Endothelial cell (in vitro differentiated cells): Measurements from ENCODE around the gene ZP3. TPM values are rescaled to one million over a fixed set of nuclear protein-coding genes. Genes with fewer than 3 reads are reported as not detected.
"Not testable (repeated sequence)": the region's sequence is repeated elsewhere in the genome, so short reads cannot be mapped to it uniquely, and the experiment has no call there.

Source experiments
- DNase-seq: peaks from one replicate; pipeline ENCODE4 v3.0.0; 2021; ENCODE audit warnings: low spot score
- H3K27ac Mint-ChIP-seq: one replicate; pipeline ENCODE4 v1.8.0; 2021; ENCODE audit warnings: mixed read lengths, inconsistent platforms; ENCODE audit not compliant: unreplicated experiment
- H3K27me3 Mint-ChIP-seq: one replicate; pipeline ENCODE4 v1.8.0; 2021; ENCODE audit warnings: mild to moderate bottlenecking, moderate library complexity, mixed read lengths, inconsistent platforms; ENCODE audit not compliant: unreplicated experiment
- H3K36me3 Mint-ChIP-seq: one replicate; pipeline ENCODE4 v1.8.0; 2021; ENCODE audit warnings: mild to moderate bottlenecking, low read depth, mixed read lengths, inconsistent platforms; ENCODE audit not compliant: unreplicated experiment
- H3K4me1 Mint-ChIP-seq: one replicate; pipeline ENCODE4 v1.8.0; 2021; ENCODE audit warnings: mild to moderate bottlenecking, mixed read lengths, inconsistent platforms; ENCODE audit not compliant: unreplicated experiment
- H3K4me3 Mint-ChIP-seq: one replicate; pipeline ENCODE4 v1.8.0; 2021; ENCODE audit warnings: mild to moderate bottlenecking, mixed read lengths, inconsistent platforms; ENCODE audit not compliant: unreplicated experiment
- H3K9me3 Mint-ChIP-seq: one replicate; pipeline ENCODE4 v1.8.0; 2021; ENCODE audit warnings: mixed read lengths, inconsistent platforms; ENCODE audit not compliant: unreplicated experiment
- CTCF ChIP-seq: fragments of 200-600 bp; sonication (generic); IDR thresholded peaks from one replicate; pipeline ENCODE4 v1.5.0; 2021; ENCODE audit warnings: antibody characterized with exemption; ENCODE audit not compliant: unreplicated experiment
- total RNA-seq: library from RNA; stranded (reverse); fragmentation: NEBNext Ultra II Directional; extraction: Animal tissue kit (Norgen Biotek cat#: 25700); gene quantifications from one replicate; pipeline ENCODE4 v1.2.1, GENCODE V29; 2021; ENCODE audit not compliant: unreplicated experiment

ZP3 gene
- total RNA-seq, 1 donor from 2014 or later, result 105 TPM

- peaks cover 15% of the 10 kb centered on the region for H3K4me1 Mint-ChIP-seq
- DNase-seq, result no peak
- no peak for TF ChIP-seq CTCF
- no peak overlapping the region for H3K27ac Mint-ChIP-seq
- no peaks in the 10 kb centered on the region for H3K36me3 Mint-ChIP-seq
- no peaks in the 10 kb centered on the region for H3K9me3 Mint-ChIP-seq
- H3K4me3 Mint-ChIP-seq, result no peak overlapping the region
- H3K27me3 Mint-ChIP-seq, result peaks cover 5% of the 10 kb centered on the region
Observed at GRCh38 chr7:76423666-76424412, 911 bp upstream of the ZP3 start.

GRCh38 chr7:76425156-76425555 is 406 bp downstream of the ZP3 start:
- H3K9me3 Mint-ChIP-seq, result no peaks in the 10 kb centered on the region
- H3K27me3 Mint-ChIP-seq, result peaks cover 3% of the 10 kb centered on the region
- no peak overlapping the region for H3K4me3 Mint-ChIP-seq
- TF ChIP-seq CTCF, result no peak
- H3K36me3 Mint-ChIP-seq, result no peaks in the 10 kb centered on the region
- H3K4me1 Mint-ChIP-seq, result peaks cover 12% of the 10 kb centered on the region
- H3K27ac Mint-ChIP-seq, result no peak overlapping the region
- DNase-seq, result no peak

- not testable (repeated sequence) for DNase-seq, H3K27me3 Mint-ChIP-seq, H3K4me3 Mint-ChIP-seq, H3K4me1 Mint-ChIP-seq, H3K27ac Mint-ChIP-seq, H3K9me3 Mint-ChIP-seq, H3K36me3 Mint-ChIP-seq
Observed at GRCh38 chr7:76425558-76425957, 808 bp downstream of the ZP3 start.

GRCh38 chr7:76426246-76426645 is 1.5 kb downstream of the ZP3 start:
- no peak for DNase-seq
- Mint-ChIP-seq H3K4me3 (no peak overlapping the region), H3K27me3 (peaks cover 3% of the 10 kb centered on the region), H3K9me3 (no peaks in the 10 kb centered on the region), H3K36me3 (no peaks in the 10 kb centered on the region), H3K27ac (no peak overlapping the region), H3K4me1 (peaks cover 10% of the 10 kb centered on the region)
- TF ChIP-seq CTCF, result no peak

GRCh38 chr7:76427635-76428034 is 2.9 kb downstream of the ZP3 start:
- no peak overlapping the region for H3K4me3 Mint-ChIP-seq
- no peak for TF ChIP-seq CTCF
- no peak for DNase-seq
- no peak overlapping the region for H3K27ac Mint-ChIP-seq
- peaks cover 10% of the 10 kb centered on the region for H3K4me1 Mint-ChIP-seq
- H3K27me3 Mint-ChIP-seq, result peaks cover 3% of the 10 kb centered on the region
- H3K36me3 Mint-ChIP-seq, result no peaks in the 10 kb centered on the region
- H3K9me3 Mint-ChIP-seq, result no peaks in the 10 kb centered on the region
